ENCODE data around the gene TREH. TPM values are rescaled to one million over a fixed set of nuclear protein-coding genes. Genes with fewer than 3 reads are reported as not detected.
"Not testable (repeated sequence)": the region's sequence is repeated elsewhere in the genome, so short reads cannot be mapped to it uniquely, and the experiment has no call there.

Gene TREH
- total and polyA plus RNA-seq, 2 donors from 2014 or later, result 1.0 to 10.2 TPM

- no peak for FAIRE-seq
Measured at GRCh38 chr11:118684187-118684586, 4.7 kb upstream of the TREH start.

GRCh38 chr11:118682939-118683338 lies 3.5 kb upstream of the TREH start:
- H3K9me3 ChIP-seq (ENCODE audit: control insufficient read depth in 2 of 3, insufficient read depth in 1 of 3, low read length in 3 of 3); H3K27me3 ChIP-seq (ENCODE audit: control insufficient read depth, insufficient read depth, low read length); H3K36me3 ChIP-seq (ENCODE audit: control insufficient read depth in 2 of 3, insufficient read depth in 3 of 3, low read length in 3 of 3); DNase-seq; H3K27ac ChIP-seq (ENCODE audit: low read depth in 2 of 2, low read length in 2 of 2); FAIRE-seq; intact Hi-C loops (cut with DNase I); H3K9ac ChIP-seq (ENCODE audit: low read length in 3 of 3); H3K4me1 ChIP-seq (ENCODE audit: control insufficient read depth in 2 of 3, insufficient read depth in 2 of 3, low read depth in 1 of 3, low read length in 3 of 3); H3K4me3 ChIP-seq (ENCODE audit: low read length in 3 of 3): not testable (repeated sequence)

More at GRCh38 chr11:118684187-118684586, 4.7 kb upstream of the TREH start:
- Histone ChIP-seq H3K36me3 (ENCODE audit: control insufficient read depth in 2 of 3, insufficient read depth in 3 of 3, low read length in 3 of 3) (no peaks in the 10 kb centered on the region), H3K27me3 (ENCODE audit: control insufficient read depth, insufficient read depth, low read length) (no peaks in the 10 kb centered on the region), H3K27ac (ENCODE audit: low read depth in 2 of 2, low read length in 2 of 2) (no peak overlapping the region), H3K4me3 (ENCODE audit: low read length in 3 of 3) (no peak overlapping the region), H3K9me3 (ENCODE audit: control insufficient read depth in 2 of 3, insufficient read depth in 1 of 3, low read length in 3 of 3) (no peaks in the 10 kb centered on the region), H3K4me1 (ENCODE audit: control insufficient read depth in 2 of 3, insufficient read depth in 2 of 3, low read depth in 1 of 3, low read length in 3 of 3) (peaks cover 0 to 4% (median 3%) of the 10 kb centered on the region in 3 donors), H3K9ac (ENCODE audit: low read length in 3 of 3) (no peak overlapping the region)
- intact Hi-C loops (cut with DNase I), result no loop called here
- TF ChIP-seq, protein P1, sequence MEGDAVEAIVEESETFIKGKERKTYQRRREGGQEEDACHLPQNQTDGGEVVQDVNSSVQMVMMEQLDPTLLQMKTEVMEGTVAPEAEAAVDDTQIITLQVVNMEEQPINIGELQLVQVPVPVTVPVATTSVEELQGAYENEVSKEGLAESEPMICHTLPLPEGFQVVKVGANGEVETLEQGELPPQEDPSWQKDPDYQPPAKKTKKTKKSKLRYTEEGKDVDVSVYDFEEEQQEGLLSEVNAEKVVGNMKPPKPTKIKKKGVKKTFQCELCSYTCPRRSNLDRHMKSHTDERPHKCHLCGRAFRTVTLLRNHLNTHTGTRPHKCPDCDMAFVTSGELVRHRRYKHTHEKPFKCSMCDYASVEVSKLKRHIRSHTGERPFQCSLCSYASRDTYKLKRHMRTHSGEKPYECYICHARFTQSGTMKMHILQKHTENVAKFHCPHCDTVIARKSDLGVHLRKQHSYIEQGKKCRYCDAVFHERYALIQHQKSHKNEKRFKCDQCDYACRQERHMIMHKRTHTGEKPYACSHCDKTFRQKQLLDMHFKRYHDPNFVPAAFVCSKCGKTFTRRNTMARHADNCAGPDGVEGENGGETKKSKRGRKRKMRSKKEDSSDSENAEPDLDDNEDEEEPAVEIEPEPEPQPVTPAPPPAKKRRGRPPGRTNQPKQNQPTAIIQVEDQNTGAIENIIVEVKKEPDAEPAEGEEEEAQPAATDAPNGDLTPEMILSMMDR (IDR thresholded peaks at IDR 0.05; ENCODE audit: borderline replicate concordance, extremely low read depth, insufficient read depth), result no peak
- no peak for DNase-seq

DNA sequence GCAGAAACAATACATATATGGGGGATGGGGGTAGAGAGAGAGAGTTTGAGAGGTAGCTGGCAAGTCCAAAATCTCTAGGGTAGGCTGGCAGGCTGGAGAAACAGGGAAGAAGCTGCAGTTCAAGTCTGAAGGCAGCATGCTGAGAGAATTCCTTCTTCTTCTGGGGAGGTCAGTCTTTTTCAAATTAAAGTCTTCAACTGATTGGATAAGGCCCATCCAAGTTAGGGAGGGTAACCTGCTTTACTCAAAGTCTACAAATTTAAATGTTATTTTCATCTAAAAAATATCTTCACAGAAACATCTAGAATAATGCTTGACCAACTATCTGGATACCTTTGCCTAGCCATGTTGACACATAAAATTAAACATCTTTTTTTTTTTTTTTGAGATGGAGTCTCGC lies 2.9 kb upstream of the TREH start:
- Histone ChIP-seq H3K27me3 (ENCODE audit: control insufficient read depth, insufficient read depth, low read length) (no peaks in the 10 kb centered on the region), H3K36me3 (ENCODE audit: control insufficient read depth in 2 of 3, insufficient read depth in 3 of 3, low read length in 3 of 3) (no peaks in the 10 kb centered on the region), H3K9me3 (ENCODE audit: control insufficient read depth in 2 of 3, insufficient read depth in 1 of 3, low read length in 3 of 3) (no peaks in the 10 kb centered on the region), H3K4me1 (ENCODE audit: control insufficient read depth in 2 of 3, insufficient read depth in 2 of 3, low read depth in 1 of 3, low read length in 3 of 3) (peaks cover 0 to 5% (median 4%) of the 10 kb centered on the region in 3 donors), H3K9ac (ENCODE audit: low read length in 3 of 3) (no peak overlapping the region), H3K4me3 (ENCODE audit: low read length in 3 of 3) (no peak overlapping the region), H3K27ac (ENCODE audit: low read depth in 2 of 2, low read length in 2 of 2) (no peak overlapping the region)
- DNase-seq, result no peak
- no peak for FAIRE-seq
- TF ChIP-seq, protein P1 (IDR thresholded peaks at IDR 0.05; ENCODE audit: borderline replicate concordance, extremely low read depth, insufficient read depth), result no peak
- intact Hi-C loops (cut with DNase I), result no loop called here

DNA sequence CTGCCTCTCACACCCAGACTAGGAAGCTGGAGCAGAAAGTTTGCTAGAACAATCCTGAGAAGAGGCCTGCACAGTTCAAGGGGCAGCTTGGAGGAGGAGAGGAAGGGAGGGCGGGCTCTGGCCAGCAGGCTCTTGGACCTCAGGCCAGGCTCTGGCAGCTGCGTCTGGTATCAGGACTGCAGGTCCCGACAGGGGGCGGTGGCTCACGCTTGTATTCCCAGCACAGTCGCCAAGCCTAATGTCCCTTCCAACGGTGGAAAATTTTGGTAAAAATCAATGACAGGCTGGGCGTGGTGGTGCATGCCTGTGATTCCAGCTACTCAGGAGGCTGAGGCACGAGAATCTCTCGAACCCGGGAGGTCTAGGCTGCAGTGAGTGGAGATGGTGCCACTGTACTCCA lies 542 bp downstream of the TREH start:
- TF ChIP-seq, protein P1 (IDR thresholded peaks at IDR 0.05; ENCODE audit: borderline replicate concordance, extremely low read depth, insufficient read depth), result peak; percentile 16
- FAIRE-seq; H3K9ac ChIP-seq (ENCODE audit: low read length in 3 of 3); H3K4me1 ChIP-seq (ENCODE audit: control insufficient read depth in 2 of 3, insufficient read depth in 2 of 3, low read depth in 1 of 3, low read length in 3 of 3); H3K27me3 ChIP-seq (ENCODE audit: control insufficient read depth, insufficient read depth, low read length); H3K36me3 ChIP-seq (ENCODE audit: control insufficient read depth in 2 of 3, insufficient read depth in 3 of 3, low read length in 3 of 3); intact Hi-C loops (cut with DNase I); H3K9me3 ChIP-seq (ENCODE audit: control insufficient read depth in 2 of 3, insufficient read depth in 1 of 3, low read length in 3 of 3): not testable (repeated sequence)
- Histone ChIP-seq H3K4me3 (ENCODE audit: low read length in 3 of 3) (peak overlapping the region in 2 of 3 donors; percentile 14 to 23), H3K27ac (ENCODE audit: low read depth in 2 of 2, low read length in 2 of 2) (peak overlapping the region; percentile 1 to 17)
- DNase-seq, result peak in 1 of 5 donors; percentile 41

All from kidney (tissue), 14 donors.